HG02884 (cell line): Measurements from ENCODE around the gene TENM3.

Experiments
- ATAC-seq: cut with Tn5 transposase; IDR thresholded peaks from one replicate; pipeline ENCODE4 v1.9.1; 2021; ENCODE audit warnings: mild to moderate bottlenecking, moderate library complexity; ENCODE audit not compliant: unreplicated experiment

TENM3 gene

DNA sequence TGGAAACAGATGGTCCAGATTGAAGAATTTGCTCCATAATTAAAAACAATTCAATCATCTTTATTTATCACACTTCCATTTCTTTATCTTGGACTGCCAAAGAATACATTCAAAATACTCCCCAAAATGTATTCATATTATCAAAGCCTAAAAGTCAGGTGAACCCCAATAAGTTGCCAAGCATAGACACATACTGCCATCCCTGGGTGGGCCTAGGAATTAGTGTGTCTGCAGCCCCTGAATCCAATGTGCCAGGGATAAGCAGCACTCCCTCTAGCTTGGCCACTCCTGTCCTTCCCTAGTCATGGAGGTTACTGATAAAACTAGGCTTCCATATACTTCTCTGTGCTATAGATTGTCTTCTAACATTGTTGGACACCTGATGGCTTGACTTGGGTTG lies 199.9 kb downstream of the TENM3 start:
- no peak for ATAC-seq

DNA sequence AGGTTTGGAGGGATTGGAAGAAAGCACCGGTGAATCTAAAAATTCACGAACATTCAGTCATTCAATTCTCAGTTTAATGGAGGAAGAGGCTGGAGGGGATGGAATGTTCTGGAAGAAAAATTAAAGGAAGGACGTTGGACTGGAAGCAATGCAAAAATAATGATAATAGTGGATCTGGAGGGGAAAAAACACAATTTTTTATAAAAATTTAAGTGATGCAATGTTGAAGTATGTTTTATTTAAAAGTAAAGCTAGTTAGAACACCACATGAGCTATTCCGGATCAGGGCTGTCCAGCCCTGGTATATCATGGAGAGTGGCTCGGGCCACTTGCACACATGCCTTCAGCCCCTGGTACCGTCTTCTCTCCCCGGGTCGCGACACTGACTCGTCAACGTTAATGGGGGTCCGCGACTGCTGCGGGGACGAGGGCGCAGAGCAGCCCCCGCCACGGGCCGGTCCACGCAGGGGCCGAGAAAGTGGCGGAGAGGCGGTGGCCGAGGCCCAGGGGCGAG lies 204.6 kb downstream of the TENM3 start:
- no peak for ATAC-seq

DNA sequence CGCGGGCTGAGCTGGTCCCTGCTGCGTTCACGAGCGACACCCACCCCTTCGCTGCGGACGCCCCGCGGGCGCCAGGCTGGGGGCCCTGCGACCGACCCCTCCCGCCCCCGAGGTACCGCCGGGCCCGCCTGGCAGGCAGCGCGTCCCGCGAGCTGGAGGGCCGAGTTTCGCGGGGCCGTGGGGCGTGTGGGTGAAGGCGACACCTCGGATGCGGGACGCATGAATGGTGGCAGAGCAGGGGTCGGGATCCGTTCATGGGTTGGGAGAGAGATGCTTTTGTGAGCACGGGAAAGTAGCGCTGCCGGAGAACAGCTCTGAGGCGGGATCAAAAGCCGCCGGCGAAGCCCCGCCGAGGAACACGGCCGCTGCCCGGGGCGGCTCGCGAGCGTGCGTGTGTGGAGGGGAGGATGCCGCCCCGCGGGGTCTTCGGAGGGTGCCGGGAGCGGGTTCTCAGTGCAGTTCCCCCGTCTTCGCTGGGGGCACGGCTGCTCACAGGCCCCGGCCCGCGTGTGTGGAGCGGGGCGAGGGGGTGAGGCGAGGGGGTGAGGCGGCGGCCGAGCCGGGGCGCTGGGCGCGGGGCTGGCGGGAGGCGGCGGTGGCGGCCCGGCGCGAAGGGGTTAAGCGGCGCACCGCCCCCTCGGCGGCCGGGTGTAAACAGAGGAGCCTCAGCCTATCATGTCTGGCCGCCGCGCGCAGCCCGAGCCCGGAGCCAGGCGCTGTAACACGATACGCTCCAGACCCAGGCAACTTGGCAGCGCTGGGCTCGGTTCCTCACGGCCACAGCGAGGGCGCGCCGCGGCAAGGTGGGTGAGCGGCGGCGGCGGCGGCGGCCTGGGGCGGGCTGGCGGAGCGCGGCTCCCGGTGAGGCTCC lies 205.3 kb downstream of the TENM3 start:
- peak; percentile 83 for ATAC-seq

DNA sequence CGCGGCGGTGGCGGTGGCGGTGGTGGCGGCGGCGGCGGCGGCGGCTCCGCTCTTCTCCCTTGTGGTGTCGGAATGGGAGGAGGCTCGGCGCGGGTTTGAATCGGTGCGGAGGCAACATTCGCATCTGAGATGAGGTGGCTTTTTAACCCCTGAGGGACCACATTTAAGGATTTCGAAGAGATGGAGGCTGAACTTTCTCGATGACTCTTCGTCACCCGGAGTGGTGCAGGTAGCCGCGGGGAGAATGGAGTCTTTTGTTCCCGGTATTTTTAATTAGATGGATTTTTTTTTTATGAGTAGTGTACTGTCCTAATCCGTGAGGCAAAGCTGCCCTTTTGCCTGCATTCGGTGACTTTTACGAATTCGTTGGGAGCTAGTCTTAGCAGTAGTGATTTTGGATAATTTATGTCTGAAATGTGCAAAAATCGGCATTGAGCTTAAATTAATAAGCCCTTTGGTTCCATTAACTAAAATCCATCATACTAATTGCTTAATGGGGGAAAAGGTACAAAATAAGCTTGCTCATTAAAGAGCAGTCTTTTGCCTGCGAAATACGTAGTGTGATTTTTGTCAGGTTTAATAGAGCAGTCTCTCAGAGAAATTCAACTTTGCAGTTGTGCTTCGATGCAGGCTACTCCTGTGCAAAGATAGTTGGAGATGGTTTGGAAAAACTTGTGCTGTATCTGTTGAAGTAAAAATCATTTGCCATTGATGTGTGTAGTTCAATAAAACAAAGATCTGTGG lies 206.2 kb downstream of the TENM3 start:
- no peak for ATAC-seq

DNA sequence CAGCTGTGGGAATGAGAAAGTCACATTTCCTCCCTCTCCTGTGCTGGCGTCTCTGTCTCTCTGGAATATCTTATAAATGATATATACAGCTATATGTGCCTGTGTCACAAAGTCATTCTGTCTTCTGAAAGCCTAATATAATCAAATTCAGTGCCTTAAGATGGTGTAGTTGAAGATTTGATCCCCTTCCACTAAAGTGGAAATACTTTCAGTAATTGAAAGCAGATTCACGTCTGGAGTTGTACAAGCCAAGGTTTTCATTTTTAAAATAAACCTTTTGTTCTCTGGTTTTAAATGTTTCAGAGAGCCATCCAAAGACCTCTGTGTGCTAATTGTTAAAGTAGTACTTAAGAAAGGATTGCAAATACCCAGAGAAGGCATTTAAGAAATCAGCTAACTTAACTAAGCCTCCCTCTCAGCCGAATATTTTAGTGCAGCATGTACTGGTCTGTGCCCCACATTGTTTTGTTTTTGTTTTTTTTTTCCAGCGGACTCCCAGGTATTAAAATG lies 206.8 kb downstream of the TENM3 start:
- no peak for ATAC-seq

DNA sequence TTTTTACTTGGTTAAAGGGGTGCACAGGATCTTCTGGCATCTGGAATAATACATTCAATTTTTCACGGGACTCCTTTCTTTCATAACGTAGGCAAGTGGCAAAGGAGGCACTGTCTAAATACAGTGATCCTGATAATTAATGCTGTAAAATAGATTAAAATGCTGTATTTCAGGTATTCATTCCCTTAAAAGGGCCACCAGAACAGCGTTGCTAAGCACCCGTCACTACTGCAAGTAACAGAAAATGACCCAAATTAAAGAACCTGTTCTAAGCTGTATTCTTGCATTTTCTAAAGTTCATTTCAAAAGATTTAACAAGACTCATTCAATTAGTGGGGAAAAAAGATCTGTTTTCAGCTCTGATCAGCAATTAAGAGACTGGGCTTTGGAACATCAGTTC lies 208.2 kb downstream of the TENM3 start:
- no peak for ATAC-seq

DNA sequence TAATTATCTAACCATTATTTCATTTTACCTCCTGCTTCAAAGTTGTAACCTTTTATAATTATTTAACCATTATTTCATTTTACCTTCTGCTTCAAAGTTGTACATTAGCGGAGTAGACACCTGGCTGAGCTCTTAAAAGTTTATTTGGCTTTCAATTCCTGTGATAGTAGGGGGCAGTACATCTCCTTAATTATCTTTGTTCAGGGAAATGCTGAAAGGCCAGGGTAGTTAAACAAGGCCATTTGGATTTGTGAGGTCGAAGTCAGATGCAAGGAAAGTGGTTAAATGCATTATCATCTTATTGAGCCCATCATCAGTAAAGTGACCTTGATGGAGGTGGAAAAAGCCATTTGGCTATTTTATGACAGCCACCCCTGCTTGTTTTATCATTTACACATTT lies 210.6 kb downstream of the TENM3 start:
- ATAC-seq = no peak

DNA sequence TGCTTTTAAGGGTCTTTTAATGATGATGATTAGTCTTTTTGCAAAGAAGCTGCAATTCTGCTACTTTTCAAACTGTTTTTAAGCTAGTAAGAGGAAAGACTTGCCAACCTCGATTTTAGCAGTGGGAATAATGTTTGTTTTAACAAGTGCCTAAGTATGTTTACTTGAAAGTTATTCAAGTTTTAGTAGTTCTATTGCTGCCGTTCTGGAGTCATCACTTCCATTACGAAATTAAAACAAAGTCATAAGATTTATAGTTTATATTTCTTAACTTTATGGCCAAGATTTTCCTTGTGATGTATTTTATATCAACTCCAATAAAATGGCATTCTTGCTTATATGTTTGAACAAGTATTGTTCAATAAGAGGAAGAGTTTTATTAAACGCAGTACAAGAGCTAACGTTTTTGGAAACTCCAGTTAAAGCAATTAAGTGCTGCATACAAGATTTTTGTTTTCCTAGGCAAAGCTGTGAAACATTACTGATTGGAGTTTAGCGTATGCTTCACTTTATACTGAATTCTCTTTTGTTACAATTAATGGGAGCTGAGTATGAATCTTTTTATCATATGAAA lies 211.3 kb downstream of the TENM3 start:
- no peak for ATAC-seq

DNA sequence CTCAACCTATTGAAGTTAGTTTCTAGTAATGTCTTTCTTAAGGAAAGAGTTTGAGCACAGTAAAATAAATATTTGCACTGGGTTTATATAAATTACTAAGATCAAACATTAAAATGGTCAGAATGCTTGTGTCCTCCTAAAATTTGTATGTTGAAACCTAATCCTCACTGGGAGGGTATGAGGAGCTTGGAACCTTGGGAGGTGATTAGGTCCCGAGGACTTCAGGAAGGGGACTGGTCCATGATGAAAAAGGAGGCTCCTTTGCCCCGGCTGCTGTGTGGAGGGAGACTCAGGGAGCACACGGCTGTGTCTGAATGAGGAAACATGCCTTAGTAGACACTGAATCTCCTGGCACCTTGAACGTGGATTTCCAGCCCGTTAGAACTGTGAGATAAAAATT lies 221.9 kb downstream of the TENM3 start:
- no peak for ATAC-seq

DNA sequence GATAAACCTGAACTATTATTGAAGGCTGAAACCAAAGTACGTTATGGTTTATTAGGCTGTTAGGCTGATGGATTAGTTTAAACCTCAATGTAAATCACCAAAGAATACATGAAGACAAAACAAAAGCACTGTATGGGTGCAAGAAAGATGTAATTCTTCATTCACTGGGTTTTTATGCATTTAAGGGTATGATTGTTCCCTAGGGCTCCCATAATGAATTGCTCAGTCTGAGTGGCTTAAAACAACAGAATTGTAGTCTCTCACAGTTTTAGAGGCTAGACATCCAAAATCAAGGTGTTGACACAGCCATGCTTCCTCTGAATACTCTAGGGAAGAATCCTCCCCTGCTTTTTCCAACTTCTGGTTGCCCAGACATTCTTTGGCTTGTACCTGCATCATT lies 222.8 kb downstream of the TENM3 start:
- no peak for ATAC-seq

DNA sequence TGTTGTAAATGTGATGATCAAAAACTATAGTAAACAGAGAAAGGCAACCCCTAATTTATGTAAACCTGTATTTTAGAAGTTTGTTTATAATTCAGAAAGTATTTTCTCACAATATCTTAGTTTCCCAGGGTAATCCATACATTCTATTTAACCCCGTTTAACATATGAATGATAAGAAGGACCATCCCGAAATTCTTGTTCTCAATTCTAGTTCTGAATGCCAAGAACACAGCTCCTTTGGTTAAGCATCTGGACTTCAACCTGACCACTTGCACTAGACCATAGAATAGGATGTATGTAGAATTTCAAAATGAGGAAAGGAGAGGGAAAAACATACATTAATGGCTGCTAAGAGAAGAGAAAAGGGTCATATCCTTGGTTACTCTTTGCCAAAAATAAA lies 227.0 kb downstream of the TENM3 start:
- no peak for ATAC-seq

DNA sequence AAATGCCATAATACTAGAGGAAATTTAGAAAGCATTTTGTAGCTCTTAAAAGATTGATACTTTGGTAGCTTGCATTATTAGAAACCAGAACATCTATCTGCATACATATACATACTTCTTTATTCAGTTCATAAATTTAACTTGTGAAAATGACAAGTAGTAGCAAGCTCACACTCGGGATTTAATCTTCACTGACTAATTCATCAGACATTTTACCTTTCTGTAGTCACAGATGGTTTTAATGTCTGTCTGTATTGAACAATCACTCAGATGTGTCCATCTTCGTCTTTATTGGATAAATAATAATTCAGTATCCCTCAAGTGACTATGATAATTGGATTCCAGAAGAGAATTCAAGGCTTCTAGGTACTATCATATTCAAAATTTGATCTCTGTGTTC lies 232.3 kb downstream of the TENM3 start:
- ATAC-seq = no peak

DNA sequence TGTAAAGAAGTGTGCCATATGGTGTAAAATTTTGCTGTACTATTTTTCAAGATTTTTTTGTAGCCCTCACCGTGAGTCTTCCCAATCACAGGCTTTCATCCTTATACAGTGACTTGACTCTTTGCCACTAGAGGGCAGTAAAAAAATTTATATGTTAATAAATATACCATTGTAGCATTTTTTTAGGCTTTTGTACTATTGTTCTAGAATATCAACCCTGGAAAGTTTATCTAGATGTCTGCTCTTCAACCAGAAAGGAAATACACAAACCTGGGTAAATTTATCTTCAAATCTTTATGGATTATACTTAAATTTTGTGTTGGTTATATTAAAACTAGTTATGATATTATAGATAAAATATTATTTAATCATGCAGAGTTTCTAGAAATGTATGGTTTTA lies 235.3 kb downstream of the TENM3 start:
- ATAC-seq = peak; percentile 80

DNA sequence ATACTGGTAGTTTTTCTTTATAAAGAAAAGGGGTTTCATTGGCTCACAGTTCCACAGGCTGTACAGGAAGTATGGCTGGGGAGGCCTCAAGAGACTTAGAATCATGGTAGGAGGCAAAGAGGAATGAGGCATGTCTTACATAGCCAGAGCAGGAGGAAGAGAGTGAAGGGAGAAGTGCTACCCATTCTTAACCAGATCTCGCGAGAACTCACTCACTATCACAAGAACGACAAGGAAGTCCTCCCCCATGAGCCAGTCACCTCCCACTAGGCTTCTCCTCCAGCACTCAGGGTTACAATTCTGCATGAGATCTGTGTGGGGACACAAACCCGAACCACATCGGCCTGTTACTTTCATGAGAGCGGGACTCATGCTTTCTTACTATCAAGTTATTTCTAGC lies 240.5 kb downstream of the TENM3 start:
- no peak for ATAC-seq

DNA sequence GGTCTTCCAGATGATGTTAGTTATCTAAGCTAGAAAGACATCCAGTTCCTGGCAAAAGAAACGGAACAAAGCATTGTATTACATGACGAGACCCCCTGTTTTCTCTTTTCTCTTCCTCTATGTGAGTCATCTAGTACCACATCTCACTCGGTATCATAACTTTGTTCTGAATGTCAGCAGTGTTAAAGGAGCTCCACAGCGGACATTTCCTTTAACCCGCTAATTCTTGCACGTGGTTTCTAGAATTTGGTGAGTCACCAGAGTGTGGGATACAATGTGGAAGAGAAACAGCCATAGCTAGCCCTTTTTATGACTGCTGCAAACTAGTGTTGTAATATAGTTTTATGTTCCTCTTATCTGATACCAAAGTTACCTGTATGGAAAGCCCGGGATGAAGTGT lies 243.7 kb downstream of the TENM3 start:
- ATAC-seq = no peak

DNA sequence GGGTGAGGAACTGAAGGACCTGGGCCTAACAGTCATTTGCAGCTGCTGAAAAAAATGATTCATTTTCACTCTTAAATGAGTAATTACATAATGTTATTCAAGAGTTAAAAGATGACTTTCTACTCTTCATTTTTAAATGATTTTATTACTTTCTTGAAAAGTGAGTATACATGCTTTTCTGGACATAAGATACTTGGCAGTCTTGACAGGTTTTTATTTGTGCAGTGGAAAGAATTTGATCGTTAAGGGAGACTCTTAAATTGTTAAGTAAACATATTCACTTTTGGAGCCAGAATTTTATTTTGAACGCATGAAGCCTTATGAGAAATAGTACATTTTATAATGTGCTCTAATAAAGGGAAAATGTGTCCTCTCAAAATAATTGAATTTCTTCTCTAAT lies 245.7 kb downstream of the TENM3 start:
- no peak for ATAC-seq

DNA sequence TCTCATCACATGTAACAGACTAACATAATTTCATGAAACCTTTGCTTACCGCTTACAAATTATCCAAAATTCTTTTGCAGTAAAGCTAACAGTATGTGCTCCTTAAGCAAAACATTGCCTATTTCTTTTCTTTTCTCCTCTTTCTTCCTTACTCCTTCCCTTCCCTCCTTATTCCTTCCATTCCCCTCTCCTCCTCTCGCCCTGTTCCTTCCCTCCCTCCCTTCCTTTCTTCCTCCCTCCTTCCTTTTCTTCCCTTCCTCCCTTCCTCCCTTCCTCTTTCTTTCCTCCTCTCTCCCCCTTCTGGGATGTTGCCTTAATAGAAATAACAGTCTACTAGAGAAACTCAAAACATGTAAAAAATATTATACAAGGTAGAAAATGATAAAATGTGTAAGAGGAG lies 246.4 kb downstream of the TENM3 start:
- ATAC-seq = no peak

DNA sequence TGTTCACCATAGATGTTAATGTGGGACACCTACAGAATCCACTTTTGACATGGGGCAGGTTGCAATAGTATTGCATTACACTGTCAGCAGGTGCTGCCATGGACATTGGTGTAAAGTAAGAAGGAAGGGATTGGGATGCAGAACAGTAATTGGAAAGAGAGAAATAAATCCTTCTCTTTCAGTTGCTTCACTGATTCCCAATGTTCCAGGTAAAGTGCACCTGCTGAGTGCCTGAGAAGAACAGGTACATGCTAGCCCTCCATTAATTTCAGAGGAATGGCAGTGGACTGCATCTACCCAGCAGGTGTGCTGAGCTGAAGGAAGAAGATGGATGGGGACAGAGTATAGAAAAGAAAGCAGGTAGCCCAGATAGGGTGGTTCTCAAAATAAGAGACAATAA lies 248.5 kb downstream of the TENM3 start:
- ATAC-seq = peak; percentile 9

DNA sequence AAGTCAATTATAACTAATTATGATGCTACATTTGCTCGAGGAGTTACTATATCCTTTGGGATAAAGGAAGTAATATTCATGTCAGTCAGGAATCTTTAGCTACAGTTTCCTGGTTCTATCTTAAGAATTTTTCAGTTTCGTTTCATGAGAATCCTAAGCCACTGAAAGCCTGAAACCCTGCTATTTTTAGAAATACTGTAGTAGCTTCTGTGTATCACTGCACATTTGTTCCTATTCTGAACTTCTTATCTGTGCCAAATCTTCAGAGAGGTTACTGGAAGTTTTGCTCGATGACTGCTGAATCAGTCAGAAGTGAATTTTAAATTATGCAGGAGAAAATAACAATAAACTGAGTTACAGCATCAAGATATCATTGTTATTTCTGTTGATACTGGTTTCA lies 249.2 kb downstream of the TENM3 start:
- ATAC-seq = peak; percentile 64

DNA sequence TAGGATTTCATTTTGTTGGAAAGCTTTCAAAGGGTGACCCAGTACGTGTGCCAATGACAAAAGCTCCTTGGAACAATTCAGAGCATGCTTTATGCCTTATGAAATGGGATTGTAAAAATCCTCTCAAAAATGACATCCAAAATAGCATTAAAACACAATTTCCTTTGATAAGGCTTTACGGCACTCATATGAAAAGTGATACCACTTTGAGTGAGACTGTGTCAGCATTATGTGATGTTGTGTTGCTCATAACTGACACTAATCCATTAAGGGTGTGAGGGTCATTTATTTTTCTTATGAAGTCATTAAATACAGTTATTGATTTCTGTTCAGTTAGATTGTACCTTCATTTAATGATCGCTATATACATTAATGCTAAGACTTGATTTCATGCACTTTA lies 250.2 kb downstream of the TENM3 start:
- no peak for ATAC-seq

DNA sequence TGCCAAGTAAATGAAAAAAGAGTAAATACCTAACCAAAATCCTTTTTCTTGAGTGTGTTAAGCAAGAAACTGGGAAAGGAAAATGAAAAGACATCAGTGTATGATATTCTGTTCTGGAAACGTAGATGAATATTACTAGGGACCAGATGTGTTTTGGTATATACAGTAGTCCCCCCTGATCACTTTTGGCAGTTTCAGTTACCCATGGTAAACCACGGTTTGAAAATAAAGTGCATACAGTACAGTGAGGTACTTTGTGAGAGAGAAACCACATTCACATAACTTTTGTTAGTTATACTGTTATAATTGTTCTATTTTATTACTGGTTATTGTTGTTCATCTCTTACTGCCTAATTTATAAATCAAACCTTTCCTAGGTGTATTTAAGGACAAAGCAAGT lies 250.9 kb downstream of the TENM3 start:
- peak; percentile 49 for ATAC-seq

DNA sequence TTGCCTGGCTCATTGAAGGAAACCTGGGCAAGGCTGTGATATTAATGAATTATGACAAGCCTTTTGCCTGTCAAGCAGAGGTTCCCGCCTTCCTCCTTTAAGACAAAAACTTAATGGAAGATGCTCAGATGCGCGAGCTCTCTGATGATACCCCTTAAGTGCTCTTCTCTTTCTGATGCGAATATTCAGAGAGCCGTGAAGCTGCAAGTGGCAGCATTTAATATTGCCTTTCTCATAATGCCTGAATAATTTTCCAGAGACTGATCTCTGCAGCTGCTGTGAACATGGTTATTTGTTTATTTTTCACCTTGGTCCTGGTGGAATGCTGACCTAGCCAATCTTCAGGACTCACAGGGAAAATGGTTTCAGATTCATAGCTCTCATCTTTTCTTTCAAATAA lies 251.8 kb downstream of the TENM3 start:
- ATAC-seq = no peak
